Measurements from ENCODE around the gene COA6. TPM values are rescaled to one million over a fixed set of nuclear protein-coding genes. Genes with fewer than 3 reads are reported as not detected.

COA6 gene
- total and polyA plus RNA-seq, 2 of the 8 experiments (the other 6 are each of a cell fraction or from before 2014, with no cell fraction given): 22.9 to 44.9 TPM

GRCh38 chr1:234373959-234374254, 651 bp downstream of the COA6 start:
- peak overlapping the region; percentile 85; the same call in 1 of the 2 replicates for H3K27ac ChIP-seq (ENCODE audit: low read depth, low read length)
- CTCF ChIA-PET (ENCODE audit: partially characterized antibody): interaction anchor here (0.9 to 3.4 kb wide), 10 partner anchors 10 to 260 kb away, joined by 3 to 15 read pairs (median 4); no protein-coding TSS in a partner anchor

More at GRCh38 chr1:234373959-234374254, 651 bp downstream of the COA6 start:
- no peak overlapping the region for H3K14ac ChIP-seq (ENCODE audit: insufficient read length)
- H3K9ac ChIP-seq (replicated peaks in 1 of 4; ENCODE audit: extremely low read depth in 1 of 4, low read depth in 3 of 4, low read length in 3 of 4): peak overlapping the region; percentile 70 to 89 (median 87)
- no peak overlapping the region for H2BK120ac ChIP-seq (replicated peaks; ENCODE audit: low read depth, low read length)
- peaks cover 0 to 12% of the 10 kb centered on the region in 2 experiments; a peak in 2 of 4 replicates for H3K79me2 ChIP-seq (ENCODE audit: control insufficient read depth in 1 of 2, insufficient read depth in 2 of 2, low read length in 2 of 2)
- H3K23ac ChIP-seq (ENCODE audit: insufficient read length): no peak overlapping the region
- no peak overlapping the region for H2BK12ac ChIP-seq (ENCODE audit: low read depth, low read length)
- H3K4me2 ChIP-seq (ENCODE audit: insufficient read depth in 1 of 2, low read depth in 2 of 2, low read length in 2 of 2): peak overlapping the region; percentile 66 to 70
- no peak overlapping the region for H2AK5ac ChIP-seq (ENCODE audit: low read depth, low read length)
- H3K23me2 ChIP-seq (ENCODE audit: low read depth, low read length): no peaks in the 10 kb centered on the region
- peak overlapping the region; percentile 71 for H3K4ac ChIP-seq (replicated peaks; ENCODE audit: insufficient read length, low read depth, low read length)
- peak overlapping the region; percentile 93; the same call in 1 of the 2 replicates for H4K8ac ChIP-seq (ENCODE audit: extremely low read depth, insufficient read depth, low read length)
- no peaks in the 10 kb centered on the region for H3K9me3 ChIP-seq (ENCODE audit: insufficient read depth in 2 of 2, low read depth in 1 of 2, low read length in 1 of 2)
- no peaks in the 10 kb centered on the region; a peak in 1 of 7 replicates for H3K27me3 ChIP-seq (replicated peaks in 1 of 4; ENCODE audit: control insufficient read depth in 3 of 4, extremely low read depth in 1 of 4, insufficient read depth in 3 of 4, low read length in 3 of 4)
- H4K91ac ChIP-seq (replicated peaks; ENCODE audit: insufficient read length, low read length): peak overlapping the region; percentile 29
- POLR2A ChIA-PET (ENCODE audit: partially characterized antibody): interaction anchor here (0.7 to 2.2 kb wide), 5 partner anchors 9 to 177 kb away, joined by 3 to 8 read pairs (median 6); no protein-coding TSS in a partner anchor
- DNase-seq (ENCODE audit: low read depth in 1 of 2, low spot score in 2 of 2) (no peak), FAIRE-seq (no peak)
- no peaks in the 10 kb centered on the region for H3K79me1 ChIP-seq (ENCODE audit: low read depth, low read length)
- peak overlapping the region; percentile 22 for H4K5ac ChIP-seq (ENCODE audit: insufficient read length, low read depth, low read length)
- H2BK5ac ChIP-seq (ENCODE audit: low read depth, low read length): 0 out of 2 replicates have a peak overlapping the region, but pooled peaks have one; percentile 75
- H3K4me3 ChIP-seq (ENCODE audit: extremely low read depth in 1 of 4, insufficient read depth in 2 of 4, low read depth in 3 of 4, low read length in 4 of 4): peak overlapping the region; percentile 77 to 96 (median 94)
- no peaks in the 10 kb centered on the region for H4K20me1 ChIP-seq (replicated peaks in 1 of 2; ENCODE audit: control insufficient read depth in 1 of 2, insufficient read depth in 2 of 2, low read length in 2 of 2)
- 0 out of 2 replicates have a peak, but pooled peaks have one; percentile 1 for TF ChIP-seq SP2 (IDR thresholded peaks at IDR 0.05; ENCODE audit: low read length)
- TF ChIP-seq HDAC6 (IDR thresholded peaks at IDR 0.05; ENCODE audit: low read depth, low read length): no peak
- peaks cover 6 to 25% (median 16%) of the 10 kb centered on the region in 4 experiments; a peak in 7 of 8 replicates for H3K36me3 ChIP-seq (ENCODE audit: control insufficient read depth in 2 of 4, insufficient read depth in 4 of 4, low read length in 3 of 4)
- no peak overlapping the region for H2BK15ac ChIP-seq (ENCODE audit: low read length)
- H2AFZ ChIP-seq (ENCODE audit: low read length): peak overlapping the region; percentile 90; the same call in 1 of the 2 replicates
- WGBS, 2 experiments (ENCODE audit: extremely low coverage in 1 of 2, insufficient coverage in 1 of 2, insufficient read length in 1 of 2, insufficient replicate concordance in 2 of 2, low coverage in 1 of 2, low lambda C conversion rate in 2 of 2, missing lambda C conversion rate in 1 of 2): 17% methylated on average over 5 of the region's 6 CpGs; no CpG with 5 or more reads in 1 of the 2 experiments
- no peak overlapping the region for H2BK20ac ChIP-seq (ENCODE audit: low read length)
- H3K4me1 ChIP-seq (replicated peaks in 1 of 4; ENCODE audit: control insufficient read depth in 3 of 4, insufficient read depth in 4 of 4, low read length in 3 of 4): peaks cover 0 to 4% (median 1%) of the 10 kb centered on the region in 4 experiments; a peak in 3 of 7 replicates
- peak overlapping the region; percentile 89 for H3K56ac ChIP-seq (replicated peaks; ENCODE audit: insufficient read length, low read depth, low read length)
- no peak overlapping the region; the same call in 1 of the 2 replicates for H3K18ac ChIP-seq (ENCODE audit: extremely low read depth, low read length)

All from H1 (cell line).